Measurements from ENCODE around the gene LRRC17.
A peak's percentile ranks its signal among the peaks of the same experiment; 100 is the strongest.

DNA sequence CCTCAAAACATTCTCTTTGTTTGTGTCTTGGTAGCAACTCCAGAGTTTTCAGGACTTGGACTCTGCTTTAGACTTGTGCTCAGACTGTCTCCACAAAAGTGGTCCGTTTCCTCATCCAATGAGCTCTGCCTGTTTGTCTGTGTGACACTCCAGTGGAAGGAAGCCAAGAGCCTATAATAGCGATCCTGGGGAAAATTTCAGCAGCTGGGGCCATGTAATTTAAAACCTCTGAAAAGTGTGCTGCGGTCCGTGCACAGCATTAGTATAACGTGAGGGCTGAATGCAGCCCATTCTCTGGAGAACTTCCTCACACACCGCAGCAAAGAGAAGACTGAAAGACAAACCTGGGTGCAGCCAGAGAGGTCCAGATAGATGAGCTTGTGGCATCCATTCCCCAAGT lies at the start of gene LRRC17:
- no peak for TF ChIP-seq CTCF (conservative IDR thresholded peaks at IDR 0.05; ENCODE audit: low read depth, low read length)
- no peak for TF ChIP-seq CEBPB (IDR thresholded peaks at IDR 0.05; ENCODE audit: low read depth, low read length)
- TF ChIP-seq POLR2A (IDR thresholded peaks at IDR 0.05; ENCODE audit: low read depth, low read length) = peak; percentile 95

Data from IMR-90 (cell line).